ENCODE data around the gene ZFP69B. TPM values are rescaled to one million over a fixed set of nuclear protein-coding genes. Genes with fewer than 3 reads are reported as not detected.
"Not testable (repeated sequence)": the region's sequence is repeated elsewhere in the genome, so short reads cannot be mapped to it uniquely, and the experiment has no call there.

Gene ZFP69B
- total RNA-seq, 1 donor from 2014 or later = 1.3 TPM

- H3K9me3 ChIP-seq = peaks cover 15% of the 10 kb centered on the region
- H3K27ac ChIP-seq = no peak overlapping the region
- no peak for ATAC-seq
- peak overlapping the region; percentile 93 for H3K4me3 ChIP-seq
- DNase-seq = no peak
- H3K36me3 ChIP-seq = no peaks in the 10 kb centered on the region
- H3K27me3 ChIP-seq (ENCODE audit: low read depth) = no peaks in the 10 kb centered on the region
- intact Hi-C loops (cut with DNase I) = no loop called here
- H3K4me1 ChIP-seq = peaks cover 12% of the 10 kb centered on the region
- TF ChIP-seq CTCF (IDR thresholded peaks at IDR 0.05) = no peak
These were observed 28.0 kb downstream of the ZFP69B start for GRCh38 chr1:40478276-40478675.

DNA sequence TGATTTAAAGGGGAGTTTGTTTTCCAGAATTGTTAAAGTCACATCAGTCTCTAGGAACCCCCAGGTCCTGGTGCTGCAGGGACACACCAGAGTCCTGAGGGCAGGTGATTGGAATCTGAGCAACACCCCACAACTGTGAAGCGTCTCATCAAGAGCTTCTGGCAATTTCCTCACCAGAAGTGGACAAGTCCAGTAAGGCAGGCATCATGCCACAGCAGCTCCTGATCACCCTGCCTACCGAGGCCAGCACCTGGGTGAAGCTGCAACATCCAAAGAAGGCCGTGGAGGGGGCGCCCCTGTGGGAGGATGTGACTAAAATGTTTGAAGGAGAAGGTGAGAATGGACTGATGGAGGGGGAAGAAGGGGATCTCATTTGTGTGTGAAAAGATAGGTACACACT is 28.9 kb downstream of the ZFP69B start:
- Histone ChIP-seq H3K27ac (no peak overlapping the region), H3K9me3 (peaks cover 11% of the 10 kb centered on the region), H3K4me3 (no peak overlapping the region), H3K36me3 (no peaks in the 10 kb centered on the region), H3K4me1 (peaks cover 12% of the 10 kb centered on the region), H3K27me3 (ENCODE audit: low read depth) (no peaks in the 10 kb centered on the region)
- DNase-seq (no peak), ATAC-seq (no peak)
- TF ChIP-seq CTCF (IDR thresholded peaks at IDR 0.05) = no peak
- intact Hi-C loops (cut with DNase I) = no loop called here

- Histone ChIP-seq H3K4me1 (no peaks in the 10 kb centered on the region), H3K36me3 (peaks cover 24% of the 10 kb centered on the region)
- intact Hi-C loops (cut with DNase I) = no loop called here
These were observed 45.1 kb downstream of the ZFP69B start for GRCh38 chr1:40495315-40495903.

DNA sequence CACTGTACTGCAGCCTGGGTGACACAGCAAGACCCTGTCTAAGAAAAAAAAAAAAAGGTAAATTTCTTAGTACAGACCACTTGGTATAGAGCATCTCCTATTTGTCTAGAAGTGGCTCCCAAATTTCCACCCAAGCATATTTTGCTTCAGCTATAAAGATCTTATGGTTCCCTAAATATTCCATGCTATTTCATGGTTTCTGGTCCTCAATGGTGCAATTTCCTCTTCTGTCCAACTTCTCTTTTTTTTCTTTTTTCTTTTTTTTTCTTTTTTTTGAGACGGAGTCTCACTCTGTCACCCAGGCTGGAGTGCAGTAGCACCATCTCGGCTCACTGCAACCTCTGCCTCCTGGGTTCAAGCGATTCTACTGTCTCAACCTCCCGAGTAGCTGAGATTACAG is 52.4 kb downstream of the ZFP69B start:
- H3K27me3 ChIP-seq (ENCODE audit: low read depth); DNase-seq; H3K4me3 ChIP-seq; intact Hi-C loops (cut with DNase I); H3K4me1 ChIP-seq; H3K36me3 ChIP-seq; H3K27ac ChIP-seq; ATAC-seq: not testable (repeated sequence)
- peaks cover 35% of the 10 kb centered on the region for H3K9me3 ChIP-seq

More at GRCh38 chr1:40495315-40495903, 45.1 kb downstream of the ZFP69B start:
- no peak overlapping the region for H3K27ac ChIP-seq
- DNase-seq = no peak
- no peak for TF ChIP-seq CTCF (IDR thresholded peaks at IDR 0.05)
- H3K4me3 ChIP-seq = no peak overlapping the region
- ATAC-seq = no peak
- no peaks in the 10 kb centered on the region for H3K27me3 ChIP-seq (ENCODE audit: low read depth)
- peaks cover 86% of the 10 kb centered on the region for H3K9me3 ChIP-seq

GRCh38 chr1:40507973-40508372 is 57.7 kb downstream of the ZFP69B start:
- DNase-seq = no peak
- TF ChIP-seq CTCF (IDR thresholded peaks at IDR 0.05) = no peak
- Histone ChIP-seq H3K36me3 (no peaks in the 10 kb centered on the region), H3K9me3 (peaks cover 8% of the 10 kb centered on the region), H3K4me3 (peak overlapping the region; percentile 91), H3K27ac (peak overlapping the region; percentile 78), H3K4me1 (peaks cover 10% of the 10 kb centered on the region), H3K27me3 (ENCODE audit: low read depth) (no peaks in the 10 kb centered on the region)
- ATAC-seq = no peak
- intact Hi-C loops (cut with DNase I) = no loop called here

DNA sequence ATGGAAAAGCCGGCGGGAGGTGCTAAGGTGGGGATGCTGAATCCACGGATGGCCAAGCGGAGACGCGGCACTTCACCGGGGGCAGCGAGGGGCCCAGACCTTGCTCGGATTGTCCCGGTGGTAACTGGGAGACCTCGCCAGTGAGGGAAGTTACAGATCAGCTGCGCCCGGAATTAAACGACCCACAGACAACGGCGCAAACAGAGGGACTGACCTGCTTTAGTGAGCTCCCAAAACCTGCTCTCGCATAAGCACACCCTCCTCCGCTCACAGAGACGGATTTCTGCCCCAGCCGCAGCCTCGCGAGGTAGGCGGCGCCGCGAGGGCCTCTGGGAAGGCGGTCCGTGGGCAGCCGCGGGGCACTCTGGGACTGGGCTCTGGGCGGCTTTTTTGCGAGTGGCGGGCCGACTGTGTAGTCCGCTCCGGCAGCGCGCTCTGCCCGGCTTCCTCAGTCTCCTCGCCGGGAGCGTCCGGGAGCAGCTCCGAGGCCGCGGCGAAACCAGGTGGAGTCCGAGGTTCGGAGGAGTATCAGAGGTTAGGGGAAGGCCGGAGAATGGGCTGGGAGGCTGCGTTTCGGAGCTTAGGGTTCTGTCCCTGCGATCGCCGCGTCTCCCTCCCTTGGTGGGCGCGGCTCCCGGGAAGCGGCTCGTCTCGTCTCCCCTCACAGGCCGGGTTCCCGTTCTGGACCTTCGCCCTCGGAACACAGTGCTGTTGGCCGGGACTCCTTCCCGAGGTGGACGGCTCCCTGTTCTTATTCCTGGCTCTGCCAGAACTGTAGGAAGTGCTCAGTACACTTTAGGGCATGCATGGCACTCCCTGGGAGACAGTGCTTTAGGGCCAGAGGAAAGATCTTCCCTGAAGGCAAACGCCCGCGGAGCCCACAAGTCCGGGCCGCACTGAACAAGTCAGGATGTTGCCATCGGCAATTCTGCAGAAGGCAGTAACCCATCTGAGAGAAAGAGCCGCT is 58.4 kb downstream of the ZFP69B start, which contains the start of gene EXO5:
Gene EXO5, plus strand, starts transcription at position 393 of the 967 bp plus-strand sequence. CDS start 5,778 bp downstream, outside the sequence.
- H3K36me3 ChIP-seq = no peaks in the 10 kb centered on the region
- no peaks in the 10 kb centered on the region for H3K27me3 ChIP-seq (ENCODE audit: low read depth)
- H3K4me3 ChIP-seq = peak within 1 kb of the TSS; percentile 91
- H3K4me1 ChIP-seq = peaks cover 10% of the 10 kb centered on the region
- intact Hi-C loops (cut with DNase I) = no loop called here
- peak; percentile 99 to 100 for ATAC-seq
- H3K27ac ChIP-seq = peak within 1 kb of the TSS; percentile 78
- no peak for TF ChIP-seq CTCF (IDR thresholded peaks at IDR 0.05)
- peak; percentile 91 for DNase-seq
- peaks cover 1% of the 10 kb centered on the region for H3K9me3 ChIP-seq
